HFFc6 (cell line): ENCODE data around the gene SRSF4. TPM values are rescaled to one million over a fixed set of nuclear protein-coding genes. Genes with fewer than 3 reads are reported as not detected.
"Not testable (repeated sequence)": the region's sequence is repeated elsewhere in the genome, so short reads cannot be mapped to it uniquely, and the experiment has no call there.

Source experiments
- DNase-seq: peaks from one replicate; pipeline ENCODE4 v3.0.0-alpha.2; 2018
- H3K27ac Mint-ChIP-seq: 2 replicates; pipeline ENCODE4 v1.8.0; 2020; ENCODE audit warnings: mild to moderate bottlenecking, mixed read lengths
- H3K27me3 Mint-ChIP-seq: 2 replicates; pipeline ENCODE4 v1.8.0; 2021; ENCODE audit warnings: mild to moderate bottlenecking, moderate library complexity, mixed read lengths; ENCODE audit not compliant: insufficient read depth
- H3K36me3 Mint-ChIP-seq: 2 replicates; pipeline ENCODE4 v1.8.0; 2021; ENCODE audit warnings: low read depth, mixed read lengths
- H3K4me1 Mint-ChIP-seq: 2 replicates; pipeline ENCODE4 v1.8.0; 2020; ENCODE audit warnings: low read depth, mixed read lengths
- H3K4me3 Mint-ChIP-seq: 2 replicates; pipeline ENCODE4 v1.8.0; 2020; ENCODE audit warnings: mild to moderate bottlenecking, moderate library complexity, mixed read lengths
- H3K9me3 Mint-ChIP-seq: 2 replicates; pipeline ENCODE4 v1.8.0; 2020; ENCODE audit warnings: mild to moderate bottlenecking, mixed read lengths
- CTCF ChIP-seq: fragments of 200-600 bp; sonication (generic); IDR thresholded peaks from 2 replicates; pipeline ENCODE4 v1.5.0; 2021; ENCODE audit warnings: antibody characterized with exemption, mild to moderate bottlenecking
- total RNA-seq, 6 experiments: library from RNA; stranded (reverse); fragmentation: NEBNext Ultra II Directional; extraction: Animal tissue kit (Norgen Biotek cat#: 25700); gene quantifications; 2 replicates in 1 of 6; 3 replicates in 5 of 6; pipeline ENCODE4 v1.2.3, GENCODE V29; 2021

Gene SRSF4
- total RNA-seq, 6 experiments from 2014 or later, result 47.6 to 54.5 (median 51.5) TPM

- Mint-ChIP-seq H3K4me3 (no peak overlapping the region), H3K27me3 (peaks cover 2% of the 10 kb centered on the region; the same call in 1 of the 2 replicates), H3K9me3 (no peaks in the 10 kb centered on the region), H3K4me1 (no peaks in the 10 kb centered on the region), H3K36me3 (no peaks in the 10 kb centered on the region), H3K27ac (no peak overlapping the region)
- DNase-seq, result no peak
- TF ChIP-seq CTCF, result no peak
These were observed 68.1 kb downstream of the SRSF4 start for GRCh38 chr1:29113413-29114117.

- H3K27ac Mint-ChIP-seq, result no peak overlapping the region
These were observed 68.8 kb downstream of the SRSF4 start for GRCh38 chr1:29112705-29113412.

GRCh38 chr1:29108041-29108440 is 73.7 kb downstream of the SRSF4 start:
- H3K27ac Mint-ChIP-seq, H3K27me3 Mint-ChIP-seq, H3K36me3 Mint-ChIP-seq, DNase-seq, H3K4me1 Mint-ChIP-seq, H3K4me3 Mint-ChIP-seq, H3K9me3 Mint-ChIP-seq: not testable (repeated sequence)

More at GRCh38 chr1:29112705-29113412, 68.8 kb downstream of the SRSF4 start:
- Mint-ChIP-seq H3K4me1 (no peaks in the 10 kb centered on the region), H3K36me3 (no peaks in the 10 kb centered on the region), H3K4me3 (no peak overlapping the region), H3K9me3 (no peaks in the 10 kb centered on the region), H3K27me3 (no peaks in the 10 kb centered on the region)
- no peak for TF ChIP-seq CTCF
- DNase-seq, result no peak

GRCh38 chr1:29105822-29106221 is 75.9 kb downstream of the SRSF4 start:
- Mint-ChIP-seq H3K9me3 (no peaks in the 10 kb centered on the region), H3K36me3 (no peaks in the 10 kb centered on the region), H3K4me1 (no peaks in the 10 kb centered on the region), H3K27me3 (no peaks in the 10 kb centered on the region; the same call in 1 of the 2 replicates), H3K4me3 (no peak overlapping the region), H3K27ac (no peak overlapping the region)
- TF ChIP-seq CTCF, result no peak
- no peak for DNase-seq

- Mint-ChIP-seq H3K9me3 (no peaks in the 10 kb centered on the region), H3K4me1 (no peaks in the 10 kb centered on the region), H3K36me3 (no peaks in the 10 kb centered on the region), H3K27me3 (no peaks in the 10 kb centered on the region; the same call in 1 of the 2 replicates), H3K4me3 (no peak overlapping the region), H3K27ac (no peak overlapping the region)
- DNase-seq, result no peak
- TF ChIP-seq CTCF, result no peak
These were observed 81.2 kb downstream of the SRSF4 start for GRCh38 chr1:29100487-29100886.

- Mint-ChIP-seq H3K4me1 (no peaks in the 10 kb centered on the region; the same call in 1 of the 2 replicates), H3K4me3 (no peak overlapping the region), H3K9me3 (no peaks in the 10 kb centered on the region), H3K27me3 (no peaks in the 10 kb centered on the region; the same call in 1 of the 2 replicates), H3K27ac (no peak overlapping the region), H3K36me3 (no peaks in the 10 kb centered on the region)
- no peak for TF ChIP-seq CTCF
- DNase-seq, result no peak
These were observed 82.4 kb downstream of the SRSF4 start for GRCh38 chr1:29099286-29099685.
